GM12891 (cell line): ENCODE data around the gene TANC1.

Experiments used
- DNase-seq: peaks from one replicate; pipeline ENCODE4 v3.0.0; 2011; ENCODE audit warnings: low spot score; ENCODE audit not compliant: insufficient read length
- FAIRE-seq: peaks from 2 replicates; lab custom pipeline; 2011; peaks lifted over from hg19 to GRCh38; lab: Jason Lieb, UNC
- PAX5 ChIP-seq: IDR thresholded peaks from 2 replicates; pipeline ENCODE4 v1.6.1; 2011; ENCODE audit warnings: low read length, moderate library complexity, mild to moderate bottlenecking; ENCODE audit not compliant: insufficient read depth, severe bottlenecking
- POLR2A ChIP-seq: IDR thresholded peaks from 2 replicates; pipeline ENCODE4 v1.6.1; 2011; ENCODE audit warnings: low read depth, low read length, control low read depth
- POLR2AphosphoS5 ChIP-seq: IDR thresholded peaks from 2 replicates; pipeline ENCODE4 v1.6.1; 2011; ENCODE audit warnings: low read depth, low read length, control low read depth
- POU2F2 ChIP-seq: IDR thresholded peaks from 2 replicates; pipeline ENCODE4 v1.6.1; 2011; ENCODE audit warnings: low read depth, mild to moderate bottlenecking, control low read depth, low read length, moderate library complexity
- SPI1 ChIP-seq: IDR thresholded peaks from 2 replicates; pipeline ENCODE4 v1.6.1; 2011; ENCODE audit warnings: low read depth, low read length, control low read depth
- TAF1 ChIP-seq: IDR thresholded peaks from 2 replicates; pipeline ENCODE4 v1.6.1; 2011; ENCODE audit warnings: low read depth, low read length, control low read depth

Gene TANC1

DNA sequence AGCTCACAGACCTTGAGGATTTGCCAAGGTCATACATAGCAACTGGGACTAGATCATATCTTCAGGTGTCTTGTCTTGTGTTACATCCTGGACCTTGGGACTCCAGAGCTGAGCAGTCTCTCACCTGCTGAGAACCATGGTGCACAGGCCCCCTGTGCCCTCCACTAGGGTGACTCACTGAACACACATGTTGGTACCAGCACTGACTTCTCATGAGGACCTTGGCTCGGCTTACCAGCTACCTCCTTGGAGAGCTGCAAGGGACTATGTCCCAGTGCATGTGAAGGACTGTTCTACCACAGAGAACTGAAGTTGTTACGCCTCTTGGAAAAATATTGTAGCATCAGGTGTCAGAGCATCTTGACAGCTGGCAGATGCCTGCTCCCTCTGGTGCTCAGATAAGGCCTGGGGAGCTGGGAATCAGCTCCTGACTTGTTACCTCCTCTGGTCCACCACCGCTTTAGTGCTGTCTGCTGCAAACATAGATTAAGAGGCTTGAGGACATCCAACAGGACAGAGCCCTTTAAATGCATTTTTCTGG lies 246.0 kb downstream of the TANC1 start:
- DNase-seq, result no peak
- FAIRE-seq, result no peak
- TF ChIP-seq POU2F2 (no peak), POLR2AphosphoS5 (no peak), PAX5 (no peak), POLR2A (no peak), TAF1 (no peak), SPI1 (no peak)

DNA sequence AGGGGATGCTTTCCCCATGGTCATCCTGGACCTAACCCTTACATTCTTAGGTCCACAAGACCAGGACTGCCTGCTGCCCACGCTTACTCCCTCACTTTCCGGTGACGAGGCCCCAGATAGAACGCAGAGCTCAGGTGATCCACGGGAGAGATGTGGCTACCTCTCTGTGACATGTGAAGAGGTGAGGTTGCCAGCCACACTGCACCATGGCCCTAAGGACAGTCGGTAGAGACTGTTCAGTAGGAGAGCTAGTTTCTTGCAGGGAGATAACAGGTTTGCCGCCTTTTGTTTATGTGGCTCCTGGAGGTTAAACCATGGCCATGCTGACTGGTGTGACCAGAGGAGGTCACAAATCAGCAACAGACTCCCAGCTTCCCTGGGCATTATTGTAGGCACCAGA lies 246.7 kb downstream of the TANC1 start:
- FAIRE-seq, result no peak
- DNase-seq, result no peak
- TF ChIP-seq POLR2AphosphoS5 (no peak), PAX5 (no peak)

DNA sequence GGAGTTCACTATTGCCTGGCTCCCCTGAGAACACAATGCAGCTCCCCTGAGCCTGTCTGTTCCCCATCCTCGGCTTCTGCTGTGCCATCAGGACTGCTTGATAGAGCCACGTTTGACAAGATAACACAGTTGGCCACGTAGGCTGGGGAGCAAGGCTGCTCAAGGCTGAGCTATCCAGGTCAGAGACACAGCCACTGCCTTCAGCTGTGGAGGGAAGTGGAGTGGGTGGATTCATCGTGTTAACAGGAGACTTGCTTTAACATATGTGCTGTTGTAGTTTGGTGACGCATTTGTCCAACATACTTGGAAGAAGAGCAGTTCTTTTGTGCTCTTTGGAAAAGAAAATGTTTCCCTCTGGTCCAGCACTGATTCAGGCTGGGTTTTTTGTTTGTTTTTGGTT lies 249.2 kb downstream of the TANC1 start:
- FAIRE-seq, result no peak
- DNase-seq, result no peak
- TF ChIP-seq POU2F2 (no peak), PAX5 (no peak), TAF1 (no peak), POLR2A (no peak), POLR2AphosphoS5 (no peak), SPI1 (no peak)

DNA sequence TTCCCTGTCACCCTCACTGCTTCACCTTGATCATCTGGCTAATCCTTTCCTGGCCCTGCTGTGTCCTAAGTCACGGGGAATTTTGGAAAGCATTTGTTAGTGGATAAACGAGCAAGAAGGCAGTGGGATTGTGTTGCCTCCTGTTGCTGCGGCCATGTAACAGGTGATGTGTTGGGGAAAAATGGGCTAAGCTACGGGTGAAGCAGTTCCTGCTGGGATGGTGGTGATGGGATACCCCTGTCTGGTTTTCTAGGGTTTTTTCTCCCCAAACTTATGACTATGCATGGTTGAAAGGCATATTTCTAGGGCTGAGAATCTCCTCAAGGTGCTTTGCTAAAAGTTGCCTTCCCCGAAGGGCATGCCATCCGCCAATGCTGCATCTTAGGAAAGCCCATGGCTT lies 249.9 kb downstream of the TANC1 start:
- no peak for FAIRE-seq
- TF ChIP-seq POU2F2 (no peak), PAX5 (no peak)
- DNase-seq, result no peak

- TF ChIP-seq POU2F2 (no peak), POLR2AphosphoS5 (no peak), POLR2A (no peak), PAX5 (no peak), TAF1 (no peak), SPI1 (no peak)
- no peak for DNase-seq
- no peak for FAIRE-seq
Observed at GRCh38 chr2:159219394-159219998, 251.1 kb downstream of the TANC1 start.

GRCh38 chr2:159224061-159224813 lies 255.8 kb downstream of the TANC1 start:
- TF ChIP-seq POU2F2 (no peak), TAF1 (no peak), PAX5 (no peak), POLR2A (no peak), SPI1 (no peak), POLR2AphosphoS5 (no peak)
- DNase-seq (no peak), FAIRE-seq (no peak)

- FAIRE-seq, result no peak
- no peak for TF ChIP-seq SPI1
- no peak for DNase-seq
Observed at GRCh38 chr2:159225025-159226016, 256.9 kb downstream of the TANC1 start.

DNA sequence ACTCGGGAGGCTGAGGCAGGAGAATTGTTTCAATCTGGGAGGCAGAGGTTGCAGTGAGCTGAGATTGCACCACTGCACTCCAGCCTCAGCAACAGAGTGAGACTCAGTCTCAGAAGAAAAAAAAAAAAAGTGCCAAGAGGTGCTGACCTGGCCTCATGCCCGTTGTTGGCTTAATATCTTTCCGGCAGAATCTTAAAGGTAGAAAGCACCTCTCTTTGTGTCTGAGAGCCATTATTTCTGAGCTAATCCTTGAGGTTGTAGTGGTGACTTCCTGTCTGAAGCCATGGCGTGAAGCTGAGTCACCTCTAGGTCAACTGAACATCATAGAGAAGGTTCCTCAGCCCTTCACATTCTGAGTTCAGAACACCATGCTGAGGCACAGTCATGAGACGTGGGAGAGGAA lies 257.6 kb downstream of the TANC1 start:
- TF ChIP-seq TAF1, result no peak
- no peak for TF ChIP-seq POLR2A
- TF ChIP-seq SPI1, result peak; percentile 29; the same call in 1 of the 2 replicates
- no peak for TF ChIP-seq PAX5
- DNase-seq (no peak), FAIRE-seq (no peak)

DNA sequence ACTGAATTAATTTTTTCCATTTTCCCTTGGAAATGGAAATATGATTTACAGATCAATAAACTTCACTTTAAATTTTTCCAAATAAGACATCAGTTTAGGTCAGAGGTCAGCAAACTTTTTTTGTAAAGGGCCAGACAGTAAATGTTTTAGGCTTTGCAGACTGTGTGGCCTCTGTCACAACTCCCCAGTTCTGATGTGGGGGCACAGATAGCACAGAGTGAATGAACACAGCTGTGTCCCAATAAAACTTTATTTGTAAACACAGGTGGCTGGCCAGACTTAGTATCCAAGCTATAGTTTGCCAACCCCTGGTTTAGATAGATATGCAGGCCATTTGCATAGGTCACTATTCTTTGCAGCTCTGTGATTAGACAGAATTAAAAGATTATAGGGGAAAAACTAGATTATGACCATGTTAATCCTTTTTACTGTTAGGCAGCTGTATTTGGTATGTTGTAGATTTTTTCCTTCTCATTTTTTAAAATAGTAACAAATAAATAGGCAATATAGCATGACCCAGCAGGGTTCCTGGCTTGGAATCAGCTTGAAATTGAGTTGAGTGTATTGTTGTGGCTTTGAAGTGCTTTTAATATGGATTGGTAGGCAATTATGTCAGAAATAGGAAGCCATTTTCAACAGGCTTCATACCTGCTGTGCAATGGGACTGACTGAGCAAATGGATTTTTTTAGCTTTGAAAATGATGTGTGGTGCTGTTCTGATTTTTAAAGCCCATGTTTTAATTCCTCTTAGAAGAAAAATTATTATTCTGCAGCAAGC lies 258.4 kb downstream of the TANC1 start:
- FAIRE-seq (no peak), DNase-seq (no peak)
- TF ChIP-seq POLR2AphosphoS5 (no peak), POLR2A (no peak), POU2F2 (no peak), SPI1 (no peak), TAF1 (no peak), PAX5 (no peak)
